GM18873 (cell line): ENCODE results near the gene KCNMA1.

Experiments used
- ATAC-seq: cut with Tn5 transposase; IDR thresholded peaks from one replicate; pipeline ENCODE4 v1.9.1; 2021; ENCODE audit warnings: mild to moderate bottlenecking, moderate library complexity, moderate number of reproducible peaks; ENCODE audit not compliant: unreplicated experiment, low FRiP score

KCNMA1 gene

DNA sequence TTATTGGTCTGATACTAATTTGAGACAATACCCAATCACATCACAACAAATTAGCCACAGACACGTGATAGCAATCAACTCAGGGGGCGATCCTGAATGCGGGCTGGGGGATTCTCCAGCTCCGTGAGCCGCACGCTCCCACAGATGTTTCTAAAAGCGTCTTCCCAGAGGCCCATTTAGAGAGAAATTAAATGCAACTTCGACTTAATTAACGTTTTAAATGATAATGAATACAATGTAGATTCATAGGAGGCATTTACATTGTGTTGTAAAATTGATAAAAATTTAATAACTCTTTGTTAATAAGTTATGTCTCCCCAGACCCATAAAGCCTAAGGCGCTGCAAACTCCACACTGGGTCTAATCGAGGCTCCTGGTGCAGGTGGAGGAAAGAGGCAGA, 642.6 kb downstream of the KCNMA1 start:
- no peak for ATAC-seq

DNA sequence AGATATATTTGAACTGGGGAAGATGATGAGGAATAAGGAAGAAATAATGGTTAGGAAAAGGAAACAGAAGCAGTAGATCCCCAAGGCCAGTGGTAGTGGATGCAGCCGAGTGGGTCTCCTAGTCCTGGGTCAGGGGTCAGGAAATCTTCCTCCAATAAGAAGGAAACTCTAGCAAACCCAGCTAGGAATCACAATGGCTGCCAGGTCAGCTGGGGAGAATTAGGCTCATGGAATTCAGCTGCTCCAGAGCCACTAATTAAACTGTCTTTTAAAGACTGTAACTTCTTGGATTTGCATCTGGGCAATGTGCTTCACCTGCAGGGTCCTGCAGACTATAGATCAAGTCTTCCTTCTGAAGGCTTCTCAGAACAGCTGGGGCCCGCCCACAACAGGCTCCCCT, 644.4 kb downstream of the KCNMA1 start:
- no peak for ATAC-seq

DNA sequence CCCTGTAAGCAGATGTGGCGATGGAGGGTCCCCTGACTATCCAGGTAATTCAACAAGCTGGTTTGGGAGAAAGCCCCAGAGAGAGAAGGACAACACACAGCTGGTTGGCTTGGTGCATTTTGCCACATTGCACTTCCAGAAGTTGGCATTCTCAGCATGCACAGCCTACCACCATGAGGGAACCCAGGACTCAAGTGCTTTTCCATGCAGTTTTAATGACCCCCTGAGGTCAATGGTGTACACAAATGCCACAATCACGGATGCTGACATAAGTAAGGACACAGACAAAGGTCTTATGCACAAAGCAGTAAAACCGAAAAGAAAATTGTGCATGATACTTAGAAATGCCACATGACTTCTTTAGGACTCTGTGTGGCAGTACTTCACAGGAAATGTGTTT, 645.1 kb downstream of the KCNMA1 start:
- no peak for ATAC-seq

DNA sequence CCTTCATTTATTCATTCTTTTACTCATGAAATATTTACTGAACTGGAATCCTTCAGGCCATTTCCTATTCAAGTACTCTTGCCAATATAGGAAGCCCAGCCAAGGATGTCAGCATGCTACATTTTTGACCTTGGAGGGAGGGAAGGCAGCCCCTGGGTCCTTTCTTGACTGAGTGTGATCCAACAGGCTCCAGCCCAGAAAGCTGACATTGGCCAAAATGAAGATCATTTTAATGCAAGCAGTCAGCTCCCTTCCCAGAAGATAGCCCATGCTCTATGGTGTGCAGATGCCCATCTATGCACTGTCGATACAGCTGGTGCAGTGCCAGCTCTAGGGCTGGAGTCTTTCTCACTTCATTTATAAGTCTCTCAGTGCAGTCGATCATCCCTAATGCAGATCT, 646.0 kb downstream of the KCNMA1 start:
- ATAC-seq = no peak

DNA sequence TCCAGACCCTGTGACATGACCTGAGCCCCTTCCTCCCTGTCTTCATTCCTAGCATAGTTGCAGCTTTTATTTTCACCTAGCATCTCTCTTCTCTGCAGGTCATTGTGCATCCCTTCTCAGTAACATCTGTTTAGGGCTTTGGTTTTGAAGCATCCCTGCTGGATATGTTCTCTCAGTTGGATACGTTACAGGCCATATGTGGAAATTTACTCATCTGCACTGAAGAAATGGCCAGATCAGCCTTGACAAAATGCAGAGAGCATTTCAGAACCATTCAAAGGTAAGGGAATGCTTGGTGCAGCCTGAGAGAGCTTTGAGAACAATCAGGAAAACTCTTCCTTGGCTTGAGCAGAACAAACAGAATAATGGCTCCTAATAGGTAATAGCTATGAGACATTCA, 647.0 kb downstream of the KCNMA1 start:
- ATAC-seq = no peak

DNA sequence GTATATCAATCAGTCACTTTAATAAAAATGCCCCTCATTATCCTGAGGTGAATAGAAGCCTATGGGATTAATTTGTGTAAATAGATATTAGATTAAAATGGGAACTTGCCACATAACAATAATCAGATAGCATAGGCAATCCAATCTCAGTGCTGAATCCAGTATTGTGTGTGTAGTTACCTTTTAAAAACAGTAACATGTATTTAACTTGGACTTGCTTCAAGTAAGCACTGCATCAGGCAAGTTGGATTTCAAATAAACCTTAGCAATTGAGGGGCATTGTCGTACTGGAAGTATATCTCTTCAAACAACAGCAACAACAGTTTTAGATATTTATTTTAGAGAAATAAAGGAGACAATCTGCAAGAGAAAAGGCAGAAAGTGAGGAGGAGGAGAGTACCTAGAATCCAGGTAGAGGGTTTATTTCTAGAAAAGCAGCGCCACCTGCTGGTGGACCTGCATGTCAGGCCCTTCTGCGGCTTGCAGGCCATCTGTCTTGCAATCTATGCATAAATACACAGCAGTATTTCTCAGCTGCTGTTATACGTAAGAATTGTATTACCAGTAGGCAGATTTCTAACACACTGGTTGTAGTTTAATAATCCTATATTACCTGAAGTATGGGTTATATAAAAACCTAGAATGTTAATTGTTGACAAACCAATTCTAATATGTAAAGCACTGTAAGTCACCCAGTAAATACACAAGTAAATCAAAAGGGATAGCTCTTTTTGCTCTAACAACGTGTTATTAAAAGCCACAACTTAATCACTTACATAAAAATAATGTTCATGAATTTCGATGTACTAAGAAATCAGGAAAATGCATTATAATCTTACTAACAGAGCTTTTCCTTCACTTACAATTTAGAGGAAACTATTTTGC, 652.8 kb downstream of the KCNMA1 start:
- peak; percentile 66 for ATAC-seq

GRCh38 chr10:76983624-76984023, 654.0 kb downstream of the KCNMA1 start:
- no peak for ATAC-seq

DNA sequence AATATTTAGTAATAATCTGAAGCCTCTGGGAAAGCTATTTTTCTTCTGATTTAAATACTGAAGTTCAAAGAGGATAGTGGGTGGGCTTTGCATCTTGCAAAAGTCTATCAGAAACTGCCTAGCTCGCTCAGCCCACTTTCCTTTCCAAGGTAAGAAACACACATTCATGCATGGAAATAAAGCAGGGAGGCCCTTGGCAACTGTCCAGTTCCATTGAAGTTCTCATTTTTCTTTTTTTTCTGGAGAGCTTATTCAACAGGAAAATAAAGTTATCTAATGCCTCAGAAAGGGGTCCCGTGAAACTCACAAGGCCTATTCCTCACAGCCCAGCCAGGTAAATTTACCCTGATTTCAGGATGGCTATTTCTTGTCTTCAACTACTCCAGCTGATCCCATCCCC, 654.9 kb downstream of the KCNMA1 start:
- ATAC-seq = no peak

DNA sequence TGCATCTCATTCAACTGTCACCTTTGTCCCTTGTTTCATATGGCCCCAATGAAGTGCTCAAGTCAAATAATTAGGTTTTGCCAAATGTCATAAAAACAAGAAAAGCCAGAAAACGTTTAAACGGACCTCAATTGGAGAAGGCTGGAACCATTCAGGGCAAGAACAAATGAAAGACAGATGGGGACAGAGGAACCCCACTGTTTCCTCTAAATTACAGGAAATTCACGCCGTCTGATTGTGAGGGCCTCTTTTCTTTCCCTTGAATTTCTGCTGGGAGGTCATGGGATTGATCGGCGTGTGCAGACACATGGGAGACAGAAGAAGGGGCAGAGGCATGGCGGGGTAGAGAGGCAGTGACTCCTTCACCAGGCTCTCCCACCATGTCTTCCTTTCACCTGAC, 656.4 kb downstream of the KCNMA1 start:
- no peak for ATAC-seq

DNA sequence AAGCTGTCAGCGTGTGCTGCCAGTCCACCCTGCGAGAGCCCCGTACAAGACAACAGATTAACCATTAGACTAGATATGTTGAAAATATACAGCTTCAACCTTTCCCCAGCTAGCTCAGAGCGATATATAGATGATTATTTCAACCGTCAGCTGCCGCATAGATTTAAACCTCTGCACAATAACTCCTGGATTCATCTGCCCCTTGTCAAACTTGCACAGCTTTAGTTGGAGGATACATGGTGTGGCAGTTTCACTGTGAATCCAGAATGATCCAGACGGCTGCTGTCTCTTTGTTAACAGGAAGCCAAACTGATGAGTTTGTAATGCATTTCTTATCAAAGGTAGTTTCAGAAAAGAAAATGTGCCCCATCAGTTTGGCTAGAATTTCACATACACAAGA, 659.7 kb downstream of the KCNMA1 start:
- ATAC-seq = no peak

GRCh38 chr10:76977046-76977445, 660.6 kb downstream of the KCNMA1 start:
- no peak for ATAC-seq

- ATAC-seq = no peak
Observed at GRCh38 chr10:76976142-76976541, 661.5 kb downstream of the KCNMA1 start.

- ATAC-seq = no peak
Observed at GRCh38 chr10:76975126-76975525, 662.5 kb downstream of the KCNMA1 start.

DNA sequence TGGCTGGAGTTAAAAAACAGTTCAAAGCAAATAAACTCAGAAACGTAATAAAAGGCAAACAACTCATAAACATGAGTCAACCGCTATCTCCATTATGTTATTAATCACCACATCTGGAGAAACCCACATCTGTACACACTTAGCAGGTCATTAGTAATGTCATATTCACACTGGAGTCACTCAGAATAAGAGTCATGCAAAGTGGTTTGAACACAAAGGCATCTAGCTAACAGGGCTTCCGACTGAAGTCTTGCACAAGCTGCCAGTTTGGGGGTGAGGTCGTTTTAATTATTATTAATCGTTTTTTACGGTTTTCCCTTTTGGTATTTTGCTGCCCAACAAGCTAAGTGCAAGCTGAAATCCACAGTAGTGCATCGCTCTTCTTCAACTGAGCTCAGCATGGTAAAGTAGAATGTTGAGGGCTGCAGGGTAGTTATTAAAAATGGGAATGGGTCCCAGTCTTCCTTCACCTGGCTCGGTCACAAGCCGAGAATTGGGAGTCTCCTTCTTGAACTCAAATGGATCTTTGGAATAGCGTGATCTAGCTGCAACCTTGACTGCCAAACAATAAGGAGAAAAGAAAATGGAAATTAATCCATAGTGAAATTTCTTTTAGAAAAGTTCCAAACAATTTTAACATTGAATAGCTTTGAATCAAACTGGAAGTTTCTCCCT, 663.5 kb downstream of the KCNMA1 start:
- no peak for ATAC-seq

- ATAC-seq = no peak
Observed at GRCh38 chr10:76973091-76974016, 664.3 kb downstream of the KCNMA1 start.

DNA sequence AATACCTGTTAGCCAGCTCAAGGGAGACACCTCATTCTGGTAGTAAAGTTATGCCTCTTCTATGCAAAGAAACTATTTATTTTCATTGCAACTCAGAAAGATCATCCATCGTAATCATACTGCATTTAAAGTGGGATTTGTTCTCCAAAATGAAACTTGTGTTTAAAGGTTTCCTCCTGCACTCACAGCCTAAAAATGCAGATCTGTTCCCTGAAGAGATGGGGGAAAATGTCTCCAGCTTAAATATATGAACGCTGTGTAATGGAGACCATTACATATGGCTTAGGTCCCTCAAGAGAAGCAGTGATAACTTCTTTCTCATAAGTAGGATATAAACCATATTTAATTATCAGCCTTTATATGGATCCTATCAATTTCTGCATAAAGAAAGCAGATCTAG, 665.1 kb downstream of the KCNMA1 start:
- ATAC-seq = no peak

GRCh38 chr10:76971547-76972170, 665.9 kb downstream of the KCNMA1 start:
- no peak for ATAC-seq

GRCh38 chr10:76970711-76971519, 666.7 kb downstream of the KCNMA1 start:
- no peak for ATAC-seq

GRCh38 chr10:76969366-76969948, 668.2 kb downstream of the KCNMA1 start:
- ATAC-seq = no peak
